ENCODE data around the gene GLI3. TPM values are rescaled to one million over a fixed set of nuclear protein-coding genes. Genes with fewer than 3 reads are reported as not detected.

The GLI3 gene
- total and polyA plus RNA-seq, 10 of the 15 experiments (the other 5 are each of a cell fraction or from before 2014, with no cell fraction given) = 0.01 TPM; not detected in 8

DNA sequence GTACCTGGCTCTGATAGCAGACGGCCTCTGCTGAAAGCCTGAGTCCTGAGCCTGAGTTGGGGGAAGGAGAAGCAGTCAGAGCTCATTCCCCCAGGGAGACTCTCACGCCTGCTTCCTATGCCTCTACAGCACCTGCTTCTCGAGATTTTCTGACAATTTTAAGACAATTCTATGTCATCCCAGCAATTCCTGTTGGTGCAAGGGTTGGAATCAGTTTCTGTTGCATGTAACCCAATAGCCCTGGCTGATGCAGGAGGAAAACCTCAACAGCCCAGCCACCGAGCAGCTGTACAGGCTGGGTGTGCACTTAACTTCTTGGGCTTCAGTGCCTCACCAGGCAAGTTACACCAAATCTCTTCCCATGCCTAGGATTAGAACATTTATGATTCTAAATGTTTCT, 134.7 kb downstream of the GLI3 start:
- FAIRE-seq (no peak), DNase-seq (ENCODE audit: low read depth, low spot score) (no peak), ATAC-seq (no peak)
- Histone ChIP-seq H4K20me1 (ENCODE audit: control insufficient read depth, insufficient read depth) (no peaks in the 10 kb centered on the region), H3K36me3 (ENCODE audit: control insufficient read depth in 2 of 2, insufficient read depth in 2 of 2, low read length in 1 of 2) (no peaks in the 10 kb centered on the region), H3K4me3 (no peak overlapping the region), H3K27me3 (replicated peaks in 1 of 2; ENCODE audit: control insufficient read depth in 2 of 2, insufficient read depth in 2 of 2, low read length in 1 of 2) (no peaks in the 10 kb centered on the region; a peak in 1 of 4 replicates), H3K79me2 (ENCODE audit: control insufficient read depth, insufficient read depth, low read length) (no peaks in the 10 kb centered on the region), H3K4me1 (ENCODE audit: control insufficient read depth, insufficient read depth, low read length) (no peaks in the 10 kb centered on the region), H3K27ac (ENCODE audit: control insufficient read depth, insufficient read depth) (no peak overlapping the region), H3K4me2 (ENCODE audit: control insufficient read depth, insufficient read depth) (no peak overlapping the region), H2AFZ (ENCODE audit: control insufficient read depth, low read depth, low read length) (no peak overlapping the region), H3K9me3 (replicated peaks; ENCODE audit: control insufficient read depth, insufficient read depth, low read length) (no peaks in the 10 kb centered on the region), H3K9ac (ENCODE audit: control insufficient read depth, insufficient read depth, low read length) (no peak overlapping the region)
- BruUV-seq (replicated peaks) = no TSS peak
- 13% methylated on average over 4 of the region's 4 CpGs for WGBS (ENCODE audit: insufficient coverage, insufficient replicate concordance, low lambda C conversion rate, missing lambda C conversion rate)
- CTCF ChIA-PET = no interaction called here
- intact Hi-C loops (cut with micrococcal nuclease; ENCODE audit: unreplicated experiment) = no loop called here
- POLR2A ChIA-PET = no interaction called here
- RAD21 ChIA-PET (ENCODE audit: unreplicated experiment) = no interaction called here
- in situ Hi-C loops (cut with MboI) = no loop called here
- SMC1A ChIA-PET (ENCODE audit: uncharacterized antibody, unreplicated experiment) = no interaction called here
- TF ChIP-seq NFXL1 (IDR thresholded peaks at IDR 0.05; ENCODE audit: borderline replicate concordance) (no peak), HDAC2 (IDR thresholded peaks at IDR 0.05) (no peak), BCL11A (IDR thresholded peaks at IDR 0.05; ENCODE audit: low read depth, low read length) (no peak), KDM1A (IDR thresholded peaks at IDR 0.05; ENCODE audit: borderline replicate concordance) (no peak), SMC3 (IDR thresholded peaks at IDR 0.05; ENCODE audit: borderline replicate concordance, low read length) (no peak), HCFC1 (IDR thresholded peaks at IDR 0.05; ENCODE audit: low read length) (no peak), MYC (IDR thresholded peaks at IDR 0.05; ENCODE audit: insufficient read depth, insufficient read length, insufficient replicate concordance, low read length, severe bottlenecking) (no peak), EP300 (IDR thresholded peaks at IDR 0.05; ENCODE audit: borderline replicate concordance in 1 of 2, control insufficient read depth in 1 of 2, low read depth in 2 of 2, low read length in 2 of 2) (no peak)
- TF ChIP-seq, protein P1, sequence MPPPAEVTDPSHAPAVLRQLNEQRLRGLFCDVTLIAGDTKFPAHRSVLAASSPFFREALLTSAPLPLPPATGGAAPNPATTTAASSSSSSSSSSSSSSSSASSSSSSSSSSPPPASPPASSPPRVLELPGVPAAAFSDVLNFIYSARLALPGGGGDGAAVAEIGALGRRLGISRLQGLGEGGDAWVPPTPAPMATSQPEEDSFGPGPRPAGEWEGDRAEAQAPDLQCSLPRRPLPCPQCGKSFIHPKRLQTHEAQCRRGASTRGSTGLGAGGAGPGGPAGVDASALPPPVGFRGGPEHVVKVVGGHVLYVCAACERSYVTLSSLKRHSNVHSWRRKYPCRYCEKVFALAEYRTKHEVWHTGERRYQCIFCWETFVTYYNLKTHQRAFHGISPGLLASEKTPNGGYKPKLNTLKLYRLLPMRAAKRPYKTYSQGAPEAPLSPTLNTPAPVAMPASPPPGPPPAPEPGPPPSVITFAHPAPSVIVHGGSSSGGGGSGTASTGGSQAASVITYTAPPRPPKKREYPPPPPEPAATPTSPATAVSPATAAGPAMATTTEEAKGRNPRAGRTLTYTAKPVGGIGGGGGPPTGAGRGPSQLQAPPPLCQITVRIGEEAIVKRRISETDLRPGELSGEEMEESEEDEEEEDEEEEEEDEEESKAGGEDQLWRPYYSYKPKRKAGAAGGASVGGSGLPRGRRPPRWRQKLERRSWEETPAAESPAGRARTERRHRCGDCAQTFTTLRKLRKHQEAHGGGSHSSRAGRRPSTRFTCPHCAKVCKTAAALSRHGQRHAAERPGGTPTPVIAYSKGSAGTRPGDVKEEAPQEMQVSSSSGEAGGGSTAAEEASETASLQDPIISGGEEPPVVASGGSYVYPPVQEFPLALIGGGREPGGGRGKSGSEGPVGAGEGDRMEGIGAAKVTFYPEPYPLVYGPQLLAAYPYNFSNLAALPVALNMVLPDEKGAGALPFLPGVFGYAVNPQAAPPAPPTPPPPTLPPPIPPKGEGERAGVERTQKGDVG (CRISPR knock-in tag; IDR thresholded peaks at IDR 0.05) = no peak
- TF ChIP-seq, protein P2, sequence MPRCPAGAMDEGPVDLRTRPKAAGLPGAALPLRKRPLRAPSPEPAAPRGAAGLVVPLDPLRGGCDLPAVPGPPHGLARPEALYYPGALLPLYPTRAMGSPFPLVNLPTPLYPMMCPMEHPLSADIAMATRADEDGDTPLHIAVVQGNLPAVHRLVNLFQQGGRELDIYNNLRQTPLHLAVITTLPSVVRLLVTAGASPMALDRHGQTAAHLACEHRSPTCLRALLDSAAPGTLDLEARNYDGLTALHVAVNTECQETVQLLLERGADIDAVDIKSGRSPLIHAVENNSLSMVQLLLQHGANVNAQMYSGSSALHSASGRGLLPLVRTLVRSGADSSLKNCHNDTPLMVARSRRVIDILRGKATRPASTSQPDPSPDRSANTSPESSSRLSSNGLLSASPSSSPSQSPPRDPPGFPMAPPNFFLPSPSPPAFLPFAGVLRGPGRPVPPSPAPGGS (IDR thresholded peaks at IDR 0.05; ENCODE audit: borderline replicate concordance, insufficient read depth, low read depth, low read length, poor library complexity, severe bottlenecking) = no peak

Data from GM12878 (cell line).